Caco-2 (cell line): ENCODE results near the gene RNASEH1. TPM values are rescaled to one million over a fixed set of nuclear protein-coding genes. Genes with fewer than 3 reads are reported as not detected.
"Not testable (repeated sequence)": the region's sequence is repeated elsewhere in the genome, so short reads cannot be mapped to it uniquely, and the experiment has no call there.

Experiments
- BruUV-seq: library from RNA; stranded (reverse); fragments of 400-500 nt; replicated peaks from 2 replicates; lab custom pipeline; 2021; lab: Mats Ljungman, UMichigan
- CTCF ChIA-PET: fragments of 300-600 bp; sonication (Branson Sonifier 250); formaldehyde crosslinking; loops from one replicate; lab custom pipeline; 2022; ENCODE audit warnings: antibody characterized with exemption; lab: Charles Lee
- POLR2A ChIA-PET: fragments of 300-600 bp; sonication (Branson Sonifier 250); formaldehyde crosslinking; loops from one replicate; lab custom pipeline; 2022; ENCODE audit warnings: antibody characterized with exemption; lab: Charles Lee
- DNase-seq, 2 experiments: peaks; one replicate each; pipeline versions ENCODE4 v3.0.0 to v3.0.0-alpha.2; 2020 to 2022
- H3K27me3 ChIP-seq: replicated peaks from 2 replicates; pipeline ENCODE4 v1.6.0; 2011; ENCODE audit warnings: low read length; ENCODE audit not compliant: control insufficient read depth, insufficient read depth
- H3K36me3 ChIP-seq: 2 replicates; pipeline ENCODE4 v1.5.1; 2011; ENCODE audit warnings: low read length; ENCODE audit not compliant: control insufficient read depth, insufficient read depth
- H3K4me1 ChIP-seq: fragments of 250-450 bp; sonication (Bioruptor Pico); 2 replicates; pipeline ENCODE4 v1.5.1; 2020; ENCODE audit warnings: mild to moderate bottlenecking
- H3K4me3 ChIP-seq: 2 replicates; pipeline ENCODE4 v1.5.1; 2011; ENCODE audit warnings: low read depth, mild to moderate bottlenecking, control low read depth, low read length
- H3K9me3 ChIP-seq: fragments of 250-450 bp; sonication (Bioruptor Pico); 2 replicates; pipeline ENCODE4 v1.5.1; 2020; ENCODE audit warnings: mild to moderate bottlenecking, moderate library complexity
- H3K27ac Mint-ChIP-seq: one replicate; pipeline ENCODE4 v1.8.0; 2022; ENCODE audit warnings: mixed read lengths; ENCODE audit not compliant: unreplicated experiment
- H3K27me3 Mint-ChIP-seq: one replicate; pipeline ENCODE4 v1.8.0; 2022; ENCODE audit warnings: mixed read lengths; ENCODE audit not compliant: insufficient read depth, unreplicated experiment
- H3K36me3 Mint-ChIP-seq: one replicate; pipeline ENCODE4 v1.8.0; 2022; ENCODE audit warnings: mild to moderate bottlenecking, mixed read lengths; ENCODE audit not compliant: insufficient read depth, unreplicated experiment
- H3K4me1 Mint-ChIP-seq: one replicate; pipeline ENCODE4 v1.8.0; 2022; ENCODE audit warnings: low read depth, mixed read lengths; ENCODE audit not compliant: unreplicated experiment
- H3K4me3 Mint-ChIP-seq: one replicate; pipeline ENCODE4 v1.8.0; 2022; ENCODE audit warnings: mild to moderate bottlenecking, moderate library complexity, mixed read lengths; ENCODE audit not compliant: unreplicated experiment
- H3K9me3 Mint-ChIP-seq: one replicate; pipeline ENCODE4 v1.8.0; 2022; ENCODE audit warnings: mixed read lengths; ENCODE audit not compliant: unreplicated experiment
- intact Hi-C: fragments of 100-400 bp; cut with micrococcal nuclease; formaldehyde crosslinking; loops from one replicate; pipeline ENCODE4 v1.10.0; 2022; ENCODE audit not compliant: unreplicated experiment
- total RNA-seq: library from RNA; stranded (reverse); gene quantifications from 2 replicates; pipeline ENCODE4 v1.2.3, GENCODE V29; 2022
- TF ChIP-seq, protein P1 (sequence below), 2 experiments: fragments of 200-600 bp in 1 of 2; IDR thresholded peaks; 1 replicate in 1 of 2; 2 replicates in 1 of 2; pipeline versions ENCODE4 v1.5.1 to v1.8.0; 2011 to 2022; ENCODE audit warnings: antibody characterized with exemption in 1 of 2, control low read depth in 1 of 2, inconsistent platforms in 1 of 2, low read depth in 1 of 2, low read length in 1 of 2, mild to moderate bottlenecking in 1 of 2, moderate library complexity in 1 of 2; ENCODE audit not compliant: insufficient read depth in 1 of 2, severe bottlenecking in 1 of 2, unreplicated experiment in 1 of 2

Gene RNASEH1
- total RNA-seq, 1 experiment from 2014 or later: 47.1 TPM

GRCh38 chr2:3578987-3579386, 20.9 kb upstream of the RNASEH1 start:
- no peaks in the 10 kb centered on the region for H3K27me3 Mint-ChIP-seq
- DNase-seq: no peak
- H3K4me1 Mint-ChIP-seq: peaks cover 34% of the 10 kb centered on the region
- peaks cover 20% of the 10 kb centered on the region for H3K4me1 ChIP-seq
- TF ChIP-seq, protein P1, sequence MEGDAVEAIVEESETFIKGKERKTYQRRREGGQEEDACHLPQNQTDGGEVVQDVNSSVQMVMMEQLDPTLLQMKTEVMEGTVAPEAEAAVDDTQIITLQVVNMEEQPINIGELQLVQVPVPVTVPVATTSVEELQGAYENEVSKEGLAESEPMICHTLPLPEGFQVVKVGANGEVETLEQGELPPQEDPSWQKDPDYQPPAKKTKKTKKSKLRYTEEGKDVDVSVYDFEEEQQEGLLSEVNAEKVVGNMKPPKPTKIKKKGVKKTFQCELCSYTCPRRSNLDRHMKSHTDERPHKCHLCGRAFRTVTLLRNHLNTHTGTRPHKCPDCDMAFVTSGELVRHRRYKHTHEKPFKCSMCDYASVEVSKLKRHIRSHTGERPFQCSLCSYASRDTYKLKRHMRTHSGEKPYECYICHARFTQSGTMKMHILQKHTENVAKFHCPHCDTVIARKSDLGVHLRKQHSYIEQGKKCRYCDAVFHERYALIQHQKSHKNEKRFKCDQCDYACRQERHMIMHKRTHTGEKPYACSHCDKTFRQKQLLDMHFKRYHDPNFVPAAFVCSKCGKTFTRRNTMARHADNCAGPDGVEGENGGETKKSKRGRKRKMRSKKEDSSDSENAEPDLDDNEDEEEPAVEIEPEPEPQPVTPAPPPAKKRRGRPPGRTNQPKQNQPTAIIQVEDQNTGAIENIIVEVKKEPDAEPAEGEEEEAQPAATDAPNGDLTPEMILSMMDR (IDR thresholded peaks at IDR 0.05; ENCODE audit: insufficient read depth in 1 of 2, low read depth in 1 of 2, low read length in 1 of 2, severe bottlenecking in 1 of 2, unreplicated experiment in 1 of 2): no peak
- no TSS peak for BruUV-seq
- H3K27ac Mint-ChIP-seq: no peak overlapping the region
- intact Hi-C loops: loop anchor here (5.0 kb wide), 1 partner anchor 157 kb away; no protein-coding TSS in a partner anchor
- H3K9me3 ChIP-seq: no peaks in the 10 kb centered on the region
- peak overlapping the region; percentile 5 for H3K4me3 Mint-ChIP-seq
- H3K36me3 Mint-ChIP-seq: peaks cover 95% of the 10 kb centered on the region
- CTCF ChIA-PET: no interaction called here
- H3K4me3 ChIP-seq: no peak overlapping the region
- no peaks in the 10 kb centered on the region for H3K27me3 ChIP-seq
- H3K9me3 Mint-ChIP-seq: no peaks in the 10 kb centered on the region
- POLR2A ChIA-PET: interaction anchor here (0.5 to 0.7 kb wide), 2 partner anchors 42 to 59 kb away, joined by 3 to 4 read pairs; no protein-coding TSS in a partner anchor
- H3K36me3 ChIP-seq: peaks cover 5% of the 10 kb centered on the region

- H3K27me3 Mint-ChIP-seq, H3K9me3 ChIP-seq, H3K9me3 Mint-ChIP-seq, BruUV-seq, H3K36me3 ChIP-seq, H3K27me3 ChIP-seq, DNase-seq: not testable (repeated sequence)
- peaks cover 34% of the 10 kb centered on the region for H3K4me1 Mint-ChIP-seq
- H3K36me3 Mint-ChIP-seq: peaks cover 68% of the 10 kb centered on the region
- POLR2A ChIA-PET: interaction anchor here (0.8 to 1.7 kb wide), 3 partner anchors 18 to 93 kb away, joined by 3 to 22 read pairs (median 3); partner anchors contain the start of gene RNASEH1
- peak overlapping the region; percentile 96 for H3K27ac Mint-ChIP-seq
- H3K4me1 ChIP-seq: peaks cover 17% of the 10 kb centered on the region
- intact Hi-C loops: loop anchor here (5.0 kb wide), 1 partner anchor 154 kb away; no protein-coding TSS in a partner anchor
- peak overlapping the region; percentile 97 for H3K4me3 ChIP-seq
- peak overlapping the region; percentile 95 for H3K4me3 Mint-ChIP-seq
- CTCF ChIA-PET: interaction anchor here (0.6 kb wide), 1 partner anchor 152 kb away, joined by 3 read pairs; no protein-coding TSS in a partner anchor
Observed at GRCh38 chr2:3576263-3576630, 18.1 kb upstream of the RNASEH1 start.

- peaks cover 62% of the 10 kb centered on the region for H3K36me3 Mint-ChIP-seq
- ChIA-PET POLR2A (interaction anchor here (0.8 to 1.7 kb wide), 3 partner anchors 18 to 93 kb away, joined by 3 to 22 read pairs (median 3); partner anchors contain the start of gene RNASEH1), CTCF (interaction anchor here (0.6 kb wide), 1 partner anchor 152 kb away, joined by 3 read pairs; no protein-coding TSS in a partner anchor)
- no peaks in the 10 kb centered on the region for H3K9me3 Mint-ChIP-seq
- BruUV-seq: no TSS peak
- H3K36me3 ChIP-seq: peaks cover 1% of the 10 kb centered on the region; the same call in 1 of the 2 replicates
- TF ChIP-seq, protein P1 (IDR thresholded peaks at IDR 0.05; ENCODE audit: insufficient read depth in 1 of 2, low read depth in 1 of 2, low read length in 1 of 2, severe bottlenecking in 1 of 2, unreplicated experiment in 1 of 2): no peak
- H3K4me3 ChIP-seq: peak overlapping the region; percentile 97
- intact Hi-C loops: loop anchor here (1.0 to 5.0 kb wide), 4 partner anchors 17 to 196 kb away; partner anchors contain the start of genes RNASEH1 and TRAPPC12
- peak overlapping the region; percentile 96 for H3K27ac Mint-ChIP-seq
- peaks cover 34% of the 10 kb centered on the region for H3K4me1 Mint-ChIP-seq
- H3K4me1 ChIP-seq: peaks cover 17% of the 10 kb centered on the region
- no peak for DNase-seq
- no peaks in the 10 kb centered on the region for H3K27me3 Mint-ChIP-seq
- H3K4me3 Mint-ChIP-seq: peak overlapping the region; percentile 95
- no peaks in the 10 kb centered on the region for H3K27me3 ChIP-seq
- no peaks in the 10 kb centered on the region for H3K9me3 ChIP-seq
Observed at GRCh38 chr2:3575534-3576262, 17.6 kb upstream of the RNASEH1 start.
